Ovary (tissue), 3 donors: Measurements from ENCODE around the gene RIC1.

Source experiments
- EP300 ChIP-seq: sonication (generic); formaldehyde crosslinking; IDR thresholded peaks from one replicate; pipeline ENCODE4 v1.6.1; 2017; ENCODE audit warnings: antibody characterized with exemption
- POLR2A ChIP-seq: fragments of 450-650 bp; IDR thresholded peaks from one replicate; pipeline ENCODE4 v1.6.1; 2017; ENCODE audit warnings: antibody characterized with exemption, mild to moderate bottlenecking, moderate library complexity
- TF ChIP-seq, protein P1 (sequence below), 3 donors: fragments of 450-650 bp in 2 of 3; fragments of 200-600 bp in 1 of 3; IDR thresholded peaks; one replicate each; pipeline versions ENCODE4 v1.5.1 to v1.8.0; 2016 to 2022; ENCODE audit warnings: antibody characterized with exemption in 3 of 3, mild to moderate bottlenecking in 1 of 3
- donor health status: DM: no; HTN: no; CAD: no.

DNA sequence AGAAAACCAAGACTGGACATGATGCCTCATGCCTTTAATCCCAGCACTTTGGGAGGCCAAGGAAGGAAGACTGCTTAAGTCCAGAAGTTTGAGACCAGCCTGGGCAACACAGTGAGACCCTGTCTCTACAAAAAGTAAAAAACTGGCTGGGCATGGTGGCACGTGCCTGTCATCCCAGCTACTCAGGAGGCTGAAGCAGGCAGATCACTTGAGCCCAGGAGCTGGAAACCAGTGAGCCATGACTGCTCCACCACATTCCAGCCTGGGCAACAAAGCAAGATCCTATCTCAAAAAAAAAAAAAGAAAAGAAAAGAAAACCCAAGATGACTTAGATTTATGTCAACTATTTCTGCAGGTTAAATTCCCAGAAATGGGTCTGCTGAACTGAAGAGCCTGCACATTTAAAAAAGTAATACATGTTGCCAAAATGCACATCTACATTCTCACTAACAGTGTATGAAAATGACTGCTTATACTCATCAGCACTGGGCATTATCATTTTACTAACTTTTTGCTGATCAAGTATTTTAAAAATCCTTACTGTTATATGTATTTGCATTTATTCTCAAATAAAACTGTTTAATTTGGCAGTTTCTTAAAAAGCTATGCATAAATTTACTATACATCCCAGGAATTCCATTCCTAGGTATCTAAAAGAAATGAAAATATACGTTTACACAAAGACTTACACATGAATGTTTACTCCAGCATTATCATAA, 189.7 kb downstream of the RIC1 start:
- TF ChIP-seq, protein P1, sequence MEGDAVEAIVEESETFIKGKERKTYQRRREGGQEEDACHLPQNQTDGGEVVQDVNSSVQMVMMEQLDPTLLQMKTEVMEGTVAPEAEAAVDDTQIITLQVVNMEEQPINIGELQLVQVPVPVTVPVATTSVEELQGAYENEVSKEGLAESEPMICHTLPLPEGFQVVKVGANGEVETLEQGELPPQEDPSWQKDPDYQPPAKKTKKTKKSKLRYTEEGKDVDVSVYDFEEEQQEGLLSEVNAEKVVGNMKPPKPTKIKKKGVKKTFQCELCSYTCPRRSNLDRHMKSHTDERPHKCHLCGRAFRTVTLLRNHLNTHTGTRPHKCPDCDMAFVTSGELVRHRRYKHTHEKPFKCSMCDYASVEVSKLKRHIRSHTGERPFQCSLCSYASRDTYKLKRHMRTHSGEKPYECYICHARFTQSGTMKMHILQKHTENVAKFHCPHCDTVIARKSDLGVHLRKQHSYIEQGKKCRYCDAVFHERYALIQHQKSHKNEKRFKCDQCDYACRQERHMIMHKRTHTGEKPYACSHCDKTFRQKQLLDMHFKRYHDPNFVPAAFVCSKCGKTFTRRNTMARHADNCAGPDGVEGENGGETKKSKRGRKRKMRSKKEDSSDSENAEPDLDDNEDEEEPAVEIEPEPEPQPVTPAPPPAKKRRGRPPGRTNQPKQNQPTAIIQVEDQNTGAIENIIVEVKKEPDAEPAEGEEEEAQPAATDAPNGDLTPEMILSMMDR (IDR thresholded peaks at IDR 0.05) = no peak
- TF ChIP-seq POLR2A = no peak
- TF ChIP-seq EP300 = no peak
